Calu3 (cell line): ENCODE results near the gene IFT74. TPM values are rescaled to one million over a fixed set of nuclear protein-coding genes. Genes with fewer than 3 reads are reported as not detected.

Experiments
- BruUV-seq: library from RNA; stranded (reverse); fragments of 400-500 nt; replicated peaks from 2 replicates; lab custom pipeline; 2021; lab: Mats Ljungman, UMichigan
- CTCF ChIA-PET: fragments of 300-600 bp; sonication (Branson Sonifier 250); formaldehyde crosslinking; loops from one replicate; lab custom pipeline; 2022; ENCODE audit warnings: antibody characterized with exemption; lab: Charles Lee
- DNase-seq: peaks from one replicate; pipeline ENCODE4 v3.0.0; 2022
- H3K27ac Mint-ChIP-seq: one replicate; pipeline ENCODE4 v1.8.0; 2022; ENCODE audit warnings: mixed read lengths; ENCODE audit not compliant: unreplicated experiment
- H3K27me3 Mint-ChIP-seq: one replicate; pipeline ENCODE4 v1.8.0; 2022; ENCODE audit warnings: mixed read lengths; ENCODE audit not compliant: unreplicated experiment
- H3K36me3 Mint-ChIP-seq: one replicate; pipeline ENCODE4 v1.8.0; 2022; ENCODE audit warnings: mild to moderate bottlenecking, moderate library complexity, mixed read lengths; ENCODE audit not compliant: insufficient read depth, unreplicated experiment
- H3K4me1 Mint-ChIP-seq: one replicate; pipeline ENCODE4 v1.8.0; 2022; ENCODE audit warnings: mild to moderate bottlenecking, low read depth, mixed read lengths; ENCODE audit not compliant: unreplicated experiment
- H3K4me3 Mint-ChIP-seq: one replicate; pipeline ENCODE4 v1.8.0; 2022; ENCODE audit warnings: mild to moderate bottlenecking, low read depth, moderate library complexity, mixed read lengths; ENCODE audit not compliant: unreplicated experiment
- H3K9me3 Mint-ChIP-seq: one replicate; pipeline ENCODE4 v1.8.0; 2022; ENCODE audit warnings: low read depth, mixed read lengths; ENCODE audit not compliant: unreplicated experiment
- CTCF ChIP-seq: fragments of 200-600 bp; IDR thresholded peaks from one replicate; pipeline ENCODE4 v1.8.0; 2022; ENCODE audit warnings: antibody characterized with exemption; ENCODE audit not compliant: unreplicated experiment
- intact Hi-C: fragments of 100-400 bp; cut with micrococcal nuclease; formaldehyde crosslinking; loops from one replicate; pipeline ENCODE4 v1.10.0; 2022; ENCODE audit not compliant: unreplicated experiment
- total RNA-seq: library from RNA; stranded (reverse); gene quantifications from 2 replicates; pipeline ENCODE4 v1.2.3, GENCODE V29; 2022

IFT74 gene
- total RNA-seq, 1 experiment from 2014 or later, result 7.3 TPM

GRCh38 chr9:27108981-27109541, 152.8 kb downstream of the IFT74 start, which contains the start of gene TEK:
TSS of gene TEK (plus strand) at chr9:27109225. CDS start at chr9:27109591, 366 bp downstream.
- Mint-ChIP-seq H3K4me1 (peaks cover 8% of the 10 kb centered on the region), H3K36me3 (no peaks in the 10 kb centered on the region), H3K27me3 (no peaks in the 10 kb centered on the region), H3K9me3 (no peaks in the 10 kb centered on the region), H3K27ac (no peak within 1 kb of the TSS), H3K4me3 (no peak within 1 kb of the TSS)
- CTCF ChIA-PET, result no interaction called here
- no TSS peak for BruUV-seq
- no peak for TF ChIP-seq CTCF
- DNase-seq, result no peak
- intact Hi-C loops, result loop anchor here (10.0 kb wide), 1 partner anchor 54 kb away; no protein-coding TSS in a partner anchor

- no peak for DNase-seq
- no peaks in the 10 kb centered on the region for H3K9me3 Mint-ChIP-seq
These were observed 153.4 kb downstream of the IFT74 start for GRCh38 chr9:27109621-27110020.

GRCh38 chr9:27110181-27110580, 154.0 kb downstream of the IFT74 start:
- Mint-ChIP-seq H3K27me3 (no peaks in the 10 kb centered on the region), H3K4me3 (no peak overlapping the region), H3K4me1 (peaks cover 8% of the 10 kb centered on the region), H3K27ac (no peak overlapping the region), H3K9me3 (no peaks in the 10 kb centered on the region), H3K36me3 (no peaks in the 10 kb centered on the region)
- no peak for TF ChIP-seq CTCF
- no TSS peak for BruUV-seq
- intact Hi-C loops, result no loop called here
- CTCF ChIA-PET, result no interaction called here
- no peak for DNase-seq

More at GRCh38 chr9:27109621-27110020, 153.4 kb downstream of the IFT74 start:
- no peaks in the 10 kb centered on the region for H3K36me3 Mint-ChIP-seq
- CTCF ChIA-PET, result no interaction called here
- intact Hi-C loops, result loop anchor here (10.0 kb wide), 1 partner anchor 55 kb away; no protein-coding TSS in a partner anchor
- H3K4me1 Mint-ChIP-seq, result peaks cover 8% of the 10 kb centered on the region
- no peak overlapping the region for H3K27ac Mint-ChIP-seq
- no TSS peak for BruUV-seq
- no peak for TF ChIP-seq CTCF
- H3K4me3 Mint-ChIP-seq, result no peak overlapping the region
- no peaks in the 10 kb centered on the region for H3K27me3 Mint-ChIP-seq

GRCh38 chr9:27112235-27112634, 156.0 kb downstream of the IFT74 start:
- CTCF ChIA-PET, result no interaction called here
- TF ChIP-seq CTCF, result no peak
- H3K9me3 Mint-ChIP-seq, result no peaks in the 10 kb centered on the region
- no peak overlapping the region for H3K27ac Mint-ChIP-seq
- DNase-seq, result no peak
- H3K27me3 Mint-ChIP-seq, result no peaks in the 10 kb centered on the region
- no peak overlapping the region for H3K4me3 Mint-ChIP-seq
- intact Hi-C loops, result no loop called here
- no peaks in the 10 kb centered on the region for H3K36me3 Mint-ChIP-seq
- BruUV-seq, result no TSS peak
- peaks cover 8% of the 10 kb centered on the region for H3K4me1 Mint-ChIP-seq

Other genes with a start within 250 kb of the IFT74 start
- gene CAAP1, start 63.6 kb upstream of the IFT74 start, total RNA-seq, result 12.5 and 14.9 TPM in 2 replicates
- 27.9 and 28.1 TPM in 2 replicates for gene PLAA, start 9.2 kb upstream of the IFT74 start, total RNA-seq
- 0.21 and 1.1 TPM in 2 replicates for gene LRRC19, start 49.3 kb downstream of the IFT74 start, total RNA-seq
- gene TEK, start 152.8 kb downstream of the IFT74 start, total RNA-seq, result not detected in 2 replicates